ENCODE measurements around the gene SCO2. TPM values are rescaled to one million over a fixed set of nuclear protein-coding genes. Genes with fewer than 3 reads are reported as not detected.

The SCO2 gene
- polyA plus RNA-seq, 3 donors: 39.5 to 101 (median 69.6) TPM

GRCh38 chr22:50476868-50477267 is 48.5 kb downstream of the SCO2 start:
- H4K20me1 ChIP-seq (ENCODE audit: insufficient read depth, low read length): peaks cover 25% of the 10 kb centered on the region
- no peak overlapping the region for H3K27ac ChIP-seq (ENCODE audit: low read depth in 1 of 2, low read length in 2 of 2)
- Mint-ChIP-seq H3K4me1 (peaks cover 29% of the 10 kb centered on the region), H3K9me3 (peaks cover 0 to 9% (median 6%) of the 10 kb centered on the region in 7 donors), H3K4me3 (peak overlapping the region in 1 of 2 donors; percentile 7), H3K27ac (no peak overlapping the region), H3K27me3 (ENCODE audit: low read depth in 3 of 3) (peaks cover 30 to 54% (median 40%) of the 10 kb centered on the region in 3 donors), H3K36me3 (peaks cover 4 to 7% of the 10 kb centered on the region in 2 donors)
- no peaks in the 10 kb centered on the region for H3K36me3 ChIP-seq (replicated peaks in 1 of 2; ENCODE audit: control insufficient read depth in 1 of 2, insufficient read depth in 2 of 2, low read length in 2 of 2)
- DNase-seq: no peak
- no peak overlapping the region for H3K4me3 ChIP-seq (replicated peaks in 1 of 3; ENCODE audit: low read depth in 2 of 3, low read length in 3 of 3)
- TF ChIP-seq CTCF (IDR thresholded peaks at IDR 0.05): no peak
- H3K4me1 ChIP-seq (ENCODE audit: control insufficient read depth in 1 of 2, insufficient read depth in 2 of 2, low read length in 2 of 2): peaks cover 25 to 43% of the 10 kb centered on the region in 2 donors
- no peak overlapping the region for H2AFZ ChIP-seq (ENCODE audit: insufficient read depth, low read depth, low read length, poor library complexity, severe bottlenecking)
- intact Hi-C loops (cut with micrococcal nuclease): no loop called here
- 89% methylated on average over 5 of the region's 7 CpGs for WGBS (ENCODE audit: insufficient coverage)
- no peak overlapping the region for H3K4me2 ChIP-seq (replicated peaks; ENCODE audit: extremely low read depth, low read length, poor library complexity, severe bottlenecking)
- H3K79me2 ChIP-seq (ENCODE audit: insufficient read depth, low read length): peaks cover 26% of the 10 kb centered on the region
- no peaks in the 10 kb centered on the region for H3K9me3 ChIP-seq (replicated peaks in 1 of 2; ENCODE audit: control insufficient read depth in 1 of 2, insufficient read depth in 1 of 2, low read length in 2 of 2)
- H3K27me3 ChIP-seq (ENCODE audit: control insufficient read depth in 2 of 2, insufficient read depth in 2 of 2, low read length in 2 of 2): peaks cover 4 to 30% of the 10 kb centered on the region in 2 donors
- H3K9ac ChIP-seq (ENCODE audit: insufficient read depth, low read length, poor library complexity, severe bottlenecking): no peak overlapping the region

GRCh38 chr22:50475652-50476002 is 49.8 kb downstream of the SCO2 start:
- no peak overlapping the region for H3K9ac ChIP-seq (ENCODE audit: insufficient read depth, low read length, poor library complexity, severe bottlenecking)
- H3K4me1 ChIP-seq (ENCODE audit: control insufficient read depth in 1 of 2, insufficient read depth in 2 of 2, low read length in 2 of 2): peaks cover 33 to 45% of the 10 kb centered on the region in 2 donors
- H3K27me3 ChIP-seq (ENCODE audit: control insufficient read depth in 2 of 2, insufficient read depth in 2 of 2, low read length in 2 of 2): peaks cover 3 to 23% of the 10 kb centered on the region in 2 donors
- H3K27me3 Mint-ChIP-seq (ENCODE audit: low read depth in 3 of 3): peaks cover 27 to 46% (median 36%) of the 10 kb centered on the region in 3 donors
- peaks cover 39% of the 10 kb centered on the region for H3K4me1 Mint-ChIP-seq
- no peak overlapping the region for H3K27ac ChIP-seq (ENCODE audit: low read depth in 1 of 2, low read length in 2 of 2)
- H3K9me3 ChIP-seq (replicated peaks in 1 of 2; ENCODE audit: control insufficient read depth in 1 of 2, insufficient read depth in 1 of 2, low read length in 2 of 2): no peaks in the 10 kb centered on the region
- peaks cover 38% of the 10 kb centered on the region for H3K79me2 ChIP-seq (ENCODE audit: insufficient read depth, low read length)
- no peaks in the 10 kb centered on the region for H3K36me3 ChIP-seq (replicated peaks in 1 of 2; ENCODE audit: control insufficient read depth in 1 of 2, insufficient read depth in 2 of 2, low read length in 2 of 2)
- WGBS (ENCODE audit: insufficient coverage): 100% methylated on average over 1 of the region's 6 CpGs
- H3K4me2 ChIP-seq (replicated peaks; ENCODE audit: extremely low read depth, low read length, poor library complexity, severe bottlenecking): peak overlapping the region; percentile 98
- intact Hi-C loops (cut with micrococcal nuclease): no loop called here
- H3K36me3 Mint-ChIP-seq: peaks cover 4 to 8% of the 10 kb centered on the region in 2 donors
- DNase-seq: no peak
- H3K27ac Mint-ChIP-seq: peak overlapping the region in 2 of 7 donors; percentile 52 to 55
- no peak for TF ChIP-seq CTCF (IDR thresholded peaks at IDR 0.05)
- H2AFZ ChIP-seq (ENCODE audit: insufficient read depth, low read depth, low read length, poor library complexity, severe bottlenecking): peak overlapping the region; percentile 98
- H3K9me3 Mint-ChIP-seq: peaks cover 0 to 7% (median 5%) of the 10 kb centered on the region in 7 donors
- H3K4me3 ChIP-seq (replicated peaks in 1 of 3; ENCODE audit: low read depth in 2 of 3, low read length in 3 of 3): peak overlapping the region in 2 of 3 experiments; percentile 48 to 85
- H3K4me3 Mint-ChIP-seq: peak overlapping the region; percentile 63 to 75
- H4K20me1 ChIP-seq (ENCODE audit: insufficient read depth, low read length): peaks cover 37% of the 10 kb centered on the region
